OCI-M2 (cell line): ENCODE results near the gene ARHGAP21.
"Not testable (repeated sequence)": the region's sequence is repeated elsewhere in the genome, so short reads cannot be mapped to it uniquely, and the experiment has no call there.

Experiments used
- DNase-seq: peaks from one replicate; lab custom pipeline; 2025; ENCODE audit not compliant: unreplicated experiment; lab: John Stamatoyannopoulos, UW

The ARHGAP21 gene

DNA sequence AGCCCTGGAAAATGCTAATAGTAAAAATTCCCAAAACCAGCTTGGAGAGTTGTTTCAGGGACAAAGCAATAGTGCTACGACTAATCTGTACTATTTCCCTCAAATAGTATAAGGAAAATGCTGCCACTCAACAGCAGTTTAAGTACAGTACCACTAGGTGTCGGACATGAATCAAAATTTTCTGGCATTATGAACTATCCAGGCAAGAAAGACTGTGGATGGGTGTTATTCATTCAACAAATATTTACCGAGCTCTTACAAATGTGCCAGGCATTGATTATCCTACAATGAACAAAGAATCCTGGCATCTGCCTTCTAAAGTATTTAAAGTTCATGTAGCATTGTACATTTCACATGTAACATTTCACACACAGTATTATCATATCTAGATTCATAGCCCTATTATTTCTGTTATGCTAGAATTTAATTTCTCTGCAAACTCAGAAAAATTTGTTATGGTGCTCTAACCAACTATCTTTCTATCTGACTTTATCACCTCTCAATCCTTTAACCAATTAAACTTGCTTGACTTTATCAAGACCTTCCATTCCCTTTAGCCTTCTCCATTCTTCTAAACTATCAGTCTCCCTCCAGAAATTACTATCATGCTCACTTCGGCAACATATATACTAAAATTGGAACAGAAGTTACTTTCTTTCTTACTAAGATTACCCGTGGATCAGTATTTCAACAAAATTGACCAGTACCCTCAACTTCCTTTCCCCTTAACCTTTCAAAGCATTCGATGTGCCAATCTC is 80.6 kb downstream of the ARHGAP21 start:
- no peak for DNase-seq

DNA sequence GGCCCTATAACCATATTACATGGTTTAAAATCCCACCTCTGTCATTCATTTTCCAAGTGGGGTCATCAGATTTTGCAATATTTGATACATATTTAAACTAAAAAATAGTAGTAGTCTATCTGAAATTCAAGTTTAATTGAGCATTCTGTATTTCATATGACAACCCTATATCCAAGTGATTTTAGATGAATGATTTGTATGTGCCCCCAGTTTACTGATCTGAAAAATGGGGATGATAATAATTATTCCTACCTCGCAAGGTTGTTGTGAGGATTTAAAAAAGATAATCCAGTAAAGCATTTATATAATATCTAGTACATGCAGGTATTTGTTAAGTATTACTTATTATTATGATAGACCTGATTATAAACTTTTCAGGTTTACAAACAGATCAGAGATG is 84.6 kb downstream of the ARHGAP21 start:
- no peak for DNase-seq

DNA sequence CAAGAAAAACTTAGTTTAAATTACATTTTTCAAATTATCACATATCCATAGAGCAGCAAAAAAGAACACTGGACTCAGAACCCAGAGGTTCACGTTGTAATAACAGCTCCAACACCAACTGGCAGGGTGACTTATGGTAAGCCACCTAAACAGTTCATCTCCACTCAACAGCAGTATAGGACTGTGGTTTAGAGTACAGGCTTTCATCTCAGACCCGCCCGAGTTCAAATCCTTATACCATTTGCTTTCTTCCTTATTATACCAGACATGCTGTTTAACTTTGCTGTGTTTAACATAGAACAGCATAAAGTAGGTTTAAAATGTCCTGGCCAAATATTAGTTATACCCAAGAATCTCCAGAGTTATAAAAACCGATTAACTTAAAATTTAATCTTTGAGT is 97.9 kb downstream of the ARHGAP21 start:
- no peak for DNase-seq

DNA sequence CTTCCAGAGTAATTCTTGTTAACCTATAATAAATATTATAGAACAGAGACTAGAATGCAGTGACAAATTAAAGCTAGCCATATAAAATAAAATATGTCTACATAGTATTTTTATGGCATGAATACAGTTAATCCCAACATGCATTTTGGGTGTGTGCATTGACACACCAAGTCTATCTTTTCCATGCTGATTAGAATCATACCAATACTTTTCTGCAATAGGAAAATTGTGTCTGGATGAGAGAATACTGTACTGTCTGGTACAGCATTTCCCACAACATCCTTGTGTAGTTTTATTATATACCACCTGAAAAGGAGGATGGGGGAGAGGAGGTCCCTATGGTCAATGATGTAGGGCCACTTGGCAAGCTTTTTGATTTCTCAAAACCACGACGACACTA is 100.3 kb downstream of the ARHGAP21 start:
- DNase-seq = no peak

DNA sequence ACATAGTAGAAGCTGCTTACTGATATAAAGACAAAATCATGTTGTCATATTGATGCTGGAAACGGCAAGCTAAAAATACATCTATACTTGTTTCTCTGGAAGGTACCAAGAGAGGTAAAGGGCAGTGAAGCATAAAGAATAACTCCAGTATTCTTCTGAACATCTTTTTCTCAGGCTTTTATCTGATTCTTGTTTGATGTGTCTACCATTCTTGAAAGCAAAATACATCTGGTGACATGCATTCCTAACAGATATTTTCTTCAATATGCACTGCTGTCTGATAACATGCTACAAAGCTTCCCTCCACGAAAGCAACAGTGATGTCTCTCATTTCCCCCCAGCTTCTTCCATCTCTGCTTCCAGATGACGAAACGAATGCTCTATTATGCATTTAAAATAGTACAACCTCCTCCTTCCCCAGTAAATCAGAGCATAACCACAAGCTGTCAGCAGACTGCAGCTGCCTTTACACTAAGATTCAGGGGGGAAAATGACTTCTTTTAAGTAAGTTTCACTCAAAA is 100.8 kb downstream of the ARHGAP21 start:
- DNase-seq = no peak

DNA sequence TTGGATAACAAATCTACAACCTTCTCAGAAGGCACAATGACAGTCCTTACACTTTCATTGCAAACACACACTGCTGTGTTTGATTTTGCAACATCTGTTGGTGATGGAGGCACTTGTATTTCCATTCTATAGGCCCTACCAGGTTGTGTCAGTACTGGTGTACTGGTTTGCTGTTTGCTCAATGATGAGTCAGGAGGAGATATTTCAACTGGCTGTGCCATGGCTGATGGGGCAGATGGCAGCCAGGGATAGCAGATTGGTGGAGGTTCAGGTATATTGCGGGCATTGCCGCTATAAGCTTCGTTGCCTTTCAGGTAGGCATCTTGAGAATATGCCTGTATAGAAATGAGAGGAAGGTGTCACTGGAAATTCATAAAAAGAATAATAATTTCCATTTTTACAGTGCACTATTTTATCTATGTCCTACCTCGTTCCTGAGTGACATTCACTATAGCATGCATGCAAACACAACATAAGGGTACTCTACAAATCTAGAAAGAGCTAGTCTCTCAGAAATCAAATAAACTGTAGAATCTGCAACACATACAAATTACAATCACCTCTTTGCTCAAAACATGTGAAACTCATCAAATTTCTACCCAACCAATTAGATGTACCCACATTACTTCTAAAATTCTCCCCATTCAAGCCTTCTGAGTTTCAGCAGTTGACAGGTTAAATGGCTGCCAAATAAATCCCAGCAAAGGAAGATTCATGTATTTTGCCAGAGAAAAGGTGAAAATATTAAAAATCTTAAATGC is 102.5 kb downstream of the ARHGAP21 start:
- DNase-seq = not testable (repeated sequence)

DNA sequence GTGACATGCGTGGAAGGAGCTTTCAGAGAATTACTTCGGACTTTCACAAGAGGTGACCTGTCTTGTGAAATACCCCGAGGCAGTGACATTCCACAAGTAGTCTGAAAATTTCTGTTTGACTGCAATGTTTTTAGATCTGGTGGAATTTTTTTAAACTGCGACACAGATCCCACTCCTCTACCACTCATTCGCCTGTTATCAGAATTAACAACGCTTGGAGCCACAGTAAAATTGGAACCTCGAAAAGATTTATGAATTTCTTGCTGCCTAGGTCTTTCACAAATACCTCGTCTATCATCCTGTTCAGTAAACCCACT is 103.7 kb downstream of the ARHGAP21 start:
- not testable (repeated sequence) for DNase-seq

DNA sequence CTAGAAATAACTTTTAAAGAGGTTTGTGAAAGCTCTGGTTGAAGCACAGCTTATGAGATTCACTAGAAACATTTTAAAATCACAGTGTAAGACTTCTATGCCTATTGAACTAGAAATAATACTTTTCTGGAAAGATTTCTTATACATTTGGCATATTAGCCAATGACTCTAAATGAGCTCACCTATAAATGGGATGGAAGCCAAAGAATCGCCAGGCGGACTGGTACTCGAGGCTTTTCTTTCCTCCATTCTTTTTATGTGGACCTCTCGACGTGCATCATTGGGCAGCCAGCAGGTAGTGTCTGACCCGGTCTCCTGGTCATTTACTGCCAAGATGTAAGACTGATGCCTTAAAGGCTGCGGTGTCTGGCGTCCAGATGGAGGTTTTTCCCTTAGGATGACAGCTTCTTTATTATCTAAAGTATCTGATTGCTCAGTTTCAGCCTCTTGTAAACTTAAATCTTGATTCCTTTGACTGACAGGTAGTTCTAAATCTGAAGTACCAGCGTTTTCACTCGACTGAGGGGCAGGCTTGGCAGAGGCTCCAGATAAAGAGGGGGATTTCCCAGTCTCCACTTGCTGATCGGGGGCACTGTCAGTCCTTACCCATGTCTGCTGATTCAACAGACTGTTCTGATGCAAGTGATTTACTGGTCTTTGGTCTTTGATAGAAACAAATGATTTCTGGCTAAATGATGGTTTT is 104.2 kb downstream of the ARHGAP21 start:
- not testable (repeated sequence) for DNase-seq

DNA sequence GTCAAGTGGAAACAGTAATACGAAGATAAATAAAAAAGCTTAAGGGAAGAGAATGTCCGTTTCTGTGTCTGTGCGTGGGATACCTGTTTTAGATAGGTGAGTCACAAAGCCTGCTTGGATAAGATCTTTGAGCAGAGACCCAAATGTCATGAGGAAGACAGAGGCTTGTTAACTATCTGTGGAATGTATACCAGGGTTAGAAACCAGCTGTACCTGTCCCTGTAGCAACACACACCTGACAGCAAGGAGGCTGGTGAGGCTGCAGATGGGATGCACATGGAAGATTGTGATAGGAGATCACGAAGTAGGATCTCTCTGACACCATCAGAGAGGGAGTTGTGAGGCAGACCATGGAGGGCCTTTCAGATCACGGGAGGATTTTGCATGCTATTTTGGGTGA is 105.3 kb downstream of the ARHGAP21 start:
- no peak for DNase-seq

DNA sequence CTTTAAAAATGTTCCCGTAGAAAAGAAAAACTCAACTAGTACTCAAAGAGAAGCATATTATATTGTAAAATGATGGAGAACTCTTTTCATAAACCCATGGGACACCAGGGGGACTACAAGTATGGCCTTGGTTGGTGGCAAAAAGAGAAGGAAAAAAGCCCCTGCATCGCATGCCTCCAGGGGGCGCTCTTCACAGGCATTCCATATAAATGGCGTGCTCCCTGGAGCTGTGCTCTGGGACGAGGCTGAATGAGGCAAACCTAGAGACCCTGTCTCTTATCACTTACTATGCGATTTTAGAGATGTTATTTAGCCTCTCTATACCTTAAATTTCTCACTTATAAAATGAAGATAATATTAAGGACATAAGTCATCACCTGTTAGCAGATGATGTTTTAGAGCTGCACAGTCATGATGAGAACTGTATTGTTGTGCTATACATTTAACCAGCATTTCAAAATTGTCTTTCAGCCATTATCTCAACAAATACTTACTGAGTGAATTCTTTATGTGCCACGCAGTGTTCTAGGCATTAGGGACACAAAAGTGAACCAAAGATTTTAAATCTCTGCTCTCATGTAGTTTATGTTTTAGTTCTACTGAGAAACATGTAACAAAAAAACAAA is 105.8 kb downstream of the ARHGAP21 start:
- DNase-seq = no peak

DNA sequence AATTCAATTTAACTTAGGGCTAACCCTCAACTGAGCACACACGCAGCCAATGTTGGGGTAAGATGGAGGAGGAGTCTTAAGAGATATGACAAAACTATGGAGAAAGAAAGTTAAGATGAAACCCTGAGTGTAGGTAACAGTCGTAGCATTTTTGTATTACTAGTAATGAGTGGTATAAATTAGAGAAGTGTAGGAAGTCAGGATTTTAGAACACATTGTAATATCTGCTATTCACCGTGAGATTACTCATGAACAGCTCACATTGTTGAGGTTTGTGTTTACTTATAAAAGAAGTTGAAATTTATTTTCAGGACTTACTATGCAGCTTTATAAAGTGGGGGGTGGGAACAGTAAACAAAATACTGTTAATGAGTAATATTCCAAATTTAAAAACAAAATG is 107.2 kb downstream of the ARHGAP21 start:
- no peak for DNase-seq

DNA sequence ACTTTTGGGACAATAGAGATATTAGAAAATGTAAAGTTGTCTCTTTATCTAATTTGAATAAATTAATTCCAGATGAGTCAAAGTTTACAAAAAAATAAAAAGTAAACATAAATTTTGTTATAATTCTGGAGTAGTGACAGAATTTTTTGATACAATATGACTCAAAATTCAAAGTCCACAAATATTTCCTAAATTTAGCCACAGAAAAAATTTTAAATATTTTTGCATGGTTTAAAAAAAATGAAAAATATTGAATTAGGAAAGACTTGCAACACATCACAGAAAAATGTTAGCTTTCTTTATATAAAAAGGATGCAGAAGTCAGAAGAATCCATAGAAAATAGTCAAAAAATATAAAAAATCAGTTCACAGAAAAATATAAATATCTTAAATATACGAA is 117.7 kb downstream of the ARHGAP21 start:
- DNase-seq = no peak

DNA sequence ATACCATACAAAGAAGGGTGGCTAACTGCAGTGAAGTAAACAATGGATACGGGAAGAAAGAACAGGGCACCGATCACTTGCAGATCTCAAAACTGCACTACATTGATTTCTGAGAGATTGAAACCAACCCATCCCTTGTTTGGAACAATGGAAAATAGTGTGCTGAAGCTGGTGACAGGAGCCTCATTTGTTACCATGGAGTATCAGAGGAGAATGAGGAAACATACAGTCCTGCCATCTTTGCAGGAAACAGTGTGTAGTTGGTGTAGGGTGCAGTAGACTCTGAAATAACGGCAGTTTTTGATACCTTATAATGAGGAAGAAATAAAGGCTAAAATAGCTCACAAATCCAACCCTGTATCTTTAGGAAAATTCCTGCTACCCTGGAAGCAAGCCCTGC is 118.5 kb downstream of the ARHGAP21 start:
- no peak for DNase-seq

DNA sequence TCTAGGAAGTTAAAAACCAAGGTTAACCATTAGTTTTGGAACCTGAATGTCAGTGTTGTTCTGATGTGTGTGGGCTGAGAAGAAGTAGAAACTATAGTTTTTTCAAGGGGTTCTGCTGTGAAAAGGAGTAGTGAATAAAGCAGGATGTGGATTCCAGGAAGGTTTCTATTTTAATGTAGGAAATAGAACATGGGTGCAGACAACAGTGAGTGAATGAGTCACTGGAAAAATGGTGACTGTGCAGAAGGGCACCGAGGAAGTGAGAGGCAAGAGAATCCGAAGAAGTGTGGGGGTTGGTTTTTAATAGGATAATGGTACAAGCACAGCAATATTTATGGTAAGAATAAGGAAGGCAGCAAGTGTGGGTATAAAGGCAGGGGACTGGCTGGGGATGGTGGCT is 120.4 kb downstream of the ARHGAP21 start:
- no peak for DNase-seq

DNA sequence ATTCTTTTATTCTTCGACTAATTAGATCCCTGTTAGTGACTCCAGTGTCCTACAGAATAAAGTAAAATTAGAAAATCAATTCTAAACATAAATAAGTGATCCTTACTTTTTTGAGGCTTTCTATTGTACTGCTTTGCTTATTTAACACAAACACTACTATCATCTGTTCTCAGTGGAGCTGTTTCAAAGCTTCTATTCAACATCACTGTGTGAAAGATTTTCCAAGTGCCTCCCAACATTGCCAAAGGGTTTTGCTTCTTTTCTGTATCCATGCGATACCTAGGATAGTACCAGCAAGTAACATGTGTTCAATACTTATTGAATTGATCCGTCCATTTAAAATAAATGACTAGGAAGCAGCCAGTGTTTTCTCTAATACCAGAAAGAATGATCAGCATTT is 125.7 kb downstream of the ARHGAP21 start:
- no peak for DNase-seq

DNA sequence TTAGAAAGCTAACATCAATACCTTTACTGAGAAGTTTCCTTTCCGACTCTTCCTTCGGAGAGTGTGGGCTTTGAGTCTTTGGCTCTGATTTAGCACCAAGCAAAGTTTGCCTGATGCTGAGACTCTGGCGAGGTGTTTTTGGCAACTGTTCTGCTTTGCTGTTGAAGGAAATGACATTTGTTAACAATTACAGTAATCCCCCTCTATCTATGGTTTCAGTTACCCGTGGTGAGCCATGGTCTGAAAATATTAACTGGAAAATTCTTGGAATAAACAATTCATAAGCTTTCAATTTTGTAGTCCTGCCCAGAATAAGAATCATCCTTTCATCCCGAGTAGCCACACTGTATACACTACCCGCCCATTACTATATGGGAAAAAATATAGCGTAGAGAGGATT is 126.3 kb downstream of the ARHGAP21 start:
- no peak for DNase-seq

DNA sequence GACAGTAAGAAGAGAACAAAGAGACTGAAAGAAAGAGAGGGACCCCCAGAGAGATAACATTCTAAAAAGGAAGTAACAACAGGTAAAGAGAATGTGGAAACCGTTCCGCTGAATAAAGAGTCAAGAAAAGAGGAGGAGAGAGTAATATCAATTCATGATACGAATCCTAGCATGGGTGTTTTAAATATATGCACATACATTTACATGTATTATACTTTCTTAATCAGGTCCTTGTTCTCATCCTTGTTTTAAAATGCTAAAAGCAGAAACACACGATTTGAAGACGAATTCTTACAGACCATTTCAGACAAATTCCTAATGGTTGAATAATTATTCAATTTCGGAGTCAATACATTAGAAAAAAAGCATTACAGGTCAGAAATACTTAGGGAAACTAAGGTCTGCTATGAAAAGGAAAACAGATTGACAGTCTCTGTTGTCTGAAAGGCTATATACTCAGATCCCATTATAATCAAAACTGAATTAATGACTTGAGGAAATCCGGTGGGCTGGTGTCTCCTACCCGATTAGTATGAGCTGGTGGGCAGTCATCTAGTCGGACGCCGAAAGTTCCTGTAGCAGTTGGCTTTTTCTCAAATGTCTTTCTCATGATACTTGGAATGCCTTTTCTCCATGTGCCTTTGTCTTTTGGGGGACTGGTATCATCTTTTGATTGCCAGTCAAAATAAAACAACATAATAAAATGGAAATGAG is 127.3 kb downstream of the ARHGAP21 start:
- no peak for DNase-seq

DNA sequence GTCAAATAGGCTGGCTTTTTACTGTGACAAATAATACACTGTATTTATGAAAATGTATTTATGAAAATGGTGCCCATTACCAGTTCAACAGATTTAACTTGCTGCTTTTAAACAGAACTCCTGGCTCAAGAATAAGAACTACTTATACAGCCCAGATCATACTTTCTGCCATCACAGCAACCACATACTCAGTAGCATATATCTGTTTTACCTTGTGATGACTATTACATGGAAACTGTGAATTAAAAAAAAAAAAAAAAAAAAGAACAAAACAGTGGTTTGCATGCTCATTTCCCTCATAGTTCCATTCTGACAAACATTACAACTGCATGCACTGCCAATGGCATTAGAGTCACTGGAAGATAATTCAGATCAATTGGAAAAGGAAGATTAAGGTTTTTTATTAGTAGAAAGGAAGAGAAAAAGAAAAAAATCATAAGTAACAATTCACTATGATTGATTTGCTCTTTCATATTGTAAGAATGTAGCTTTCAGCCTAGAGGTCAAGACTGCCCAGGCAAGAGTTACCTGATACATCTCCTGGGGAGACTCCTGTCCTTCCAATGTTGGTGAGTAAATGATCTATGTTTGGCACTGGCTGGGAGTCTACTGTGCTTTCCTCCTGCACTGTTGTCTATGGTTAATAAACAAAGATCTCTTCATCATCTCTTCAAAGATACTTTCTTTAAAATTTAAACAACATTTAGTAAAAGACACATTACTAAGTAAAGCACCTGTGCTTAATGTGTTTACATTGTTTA is 132.8 kb downstream of the ARHGAP21 start:
- no peak for DNase-seq

DNA sequence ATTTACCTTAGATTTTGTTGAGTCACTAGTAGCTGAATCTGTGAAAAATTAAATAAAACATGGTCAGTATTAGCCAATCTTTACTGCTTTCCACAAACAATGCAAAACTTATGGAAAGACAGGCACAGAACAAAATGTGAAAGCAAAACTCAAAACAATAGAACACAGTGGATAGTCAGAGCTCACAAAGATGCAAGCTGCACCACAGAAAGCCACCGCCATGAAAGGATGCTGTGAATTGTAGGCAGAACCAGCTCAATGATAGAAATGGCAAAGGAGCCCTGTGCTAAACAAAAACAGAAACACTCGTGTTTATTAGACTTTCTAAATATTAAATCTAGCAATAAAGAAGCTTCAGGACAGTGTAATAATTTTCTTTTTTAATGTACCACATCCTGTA is 134.4 kb downstream of the ARHGAP21 start:
- no peak for DNase-seq

DNA sequence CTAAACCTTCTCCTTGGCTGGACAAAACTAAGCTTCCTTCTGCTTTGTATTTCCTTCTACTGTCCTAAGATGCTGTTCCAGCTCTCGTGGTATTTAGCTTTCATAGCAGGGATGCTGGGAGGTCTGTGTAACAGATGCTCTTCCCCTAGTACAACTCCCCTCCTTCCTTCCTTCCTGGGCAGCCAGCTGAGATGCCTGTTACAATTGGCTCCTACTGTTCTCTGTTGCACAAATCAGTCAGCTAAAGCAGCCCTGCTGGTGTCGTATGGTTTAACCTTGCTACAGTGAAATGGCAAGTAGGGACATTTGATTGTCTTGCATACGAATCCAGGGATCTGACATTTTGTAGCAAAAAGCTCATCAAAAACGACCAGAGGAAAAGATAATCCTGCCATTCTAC is 143.8 kb downstream of the ARHGAP21 start:
- DNase-seq = no peak
